Lower lobe of right lung (tissue), 2 donors: ENCODE data around the gene CEMIP2. TPM values are rescaled to one million over a fixed set of nuclear protein-coding genes. Genes with fewer than 3 reads are reported as not detected.

Experiments
- ATAC-seq, 2 donors: fragments of 200-7000 bp; cut with Tn5 transposase; one replicate each; pipeline ENCODE4 v1.9.1; 2020 to 2022; ENCODE audit warnings: mild to moderate bottlenecking in 2 of 2, moderate library complexity in 2 of 2
- DNase-seq: peaks from one replicate; pipeline ENCODE4 v3.0.0-alpha.2; 2020
- H3K27ac ChIP-seq: fragments of 200-600 bp; one replicate; pipeline ENCODE4 v1.8.0; 2022
- H3K27me3 ChIP-seq: fragments of 200-600 bp; one replicate; pipeline ENCODE4 v1.8.0; 2022; ENCODE audit warnings: low read depth
- H3K36me3 ChIP-seq: fragments of 200-600 bp; one replicate; pipeline ENCODE4 v1.8.0; 2022; ENCODE audit warnings: mild to moderate bottlenecking
- H3K4me1 ChIP-seq: fragments of 200-600 bp; one replicate; pipeline ENCODE4 v1.8.0; 2022
- H3K4me3 ChIP-seq: fragments of 200-600 bp; one replicate; pipeline ENCODE4 v1.8.0; 2022; ENCODE audit warnings: mild to moderate bottlenecking
- H3K9me3 ChIP-seq: fragments of 200-600 bp; one replicate; pipeline ENCODE4 v1.8.0; 2022
- CTCF ChIP-seq: fragments of 200-600 bp; IDR thresholded peaks from one replicate; pipeline ENCODE4 v1.8.0; 2022; ENCODE audit warnings: antibody characterized with exemption, mild to moderate bottlenecking
- intact Hi-C: fragments of 100-400 bp; cut with DNase I; formaldehyde crosslinking; loops from one replicate; pipeline ENCODE4 v1.11.0; 2022
- total RNA-seq: library from RNA; stranded (reverse); fragmentation: NEBNext Ultra II Directional; extraction: Animal tissue kit (Norgen Biotek cat#: 25700); gene quantifications from one replicate; pipeline ENCODE4 v1.2.1, GENCODE V29; 2021
- donor health status: DM: no; HTN: yes; CAD: no; lungs with severe emphysema.

CEMIP2 gene
- total RNA-seq, 1 donor from 2014 or later = 152 TPM

GRCh38 chr9:71672573-71672972 is 95.7 kb downstream of the CEMIP2 start:
- intact Hi-C loops = no loop called here
- H3K27ac ChIP-seq = no peak overlapping the region
- no peak for TF ChIP-seq CTCF
- DNase-seq = no peak
- no peaks in the 10 kb centered on the region for H3K36me3 ChIP-seq
- H3K4me1 ChIP-seq = peaks cover 24% of the 10 kb centered on the region
- ATAC-seq = no peak
- no peaks in the 10 kb centered on the region for H3K9me3 ChIP-seq
- H3K27me3 ChIP-seq = no peaks in the 10 kb centered on the region
- H3K4me3 ChIP-seq = no peak overlapping the region

- H3K27me3 ChIP-seq = no peaks in the 10 kb centered on the region
- no peaks in the 10 kb centered on the region for H3K36me3 ChIP-seq
- ATAC-seq (no peak), DNase-seq (no peak)
- no peak overlapping the region for H3K27ac ChIP-seq
- TF ChIP-seq CTCF = no peak
- H3K4me3 ChIP-seq = no peak overlapping the region
- H3K4me1 ChIP-seq = peaks cover 11% of the 10 kb centered on the region
- no peaks in the 10 kb centered on the region for H3K9me3 ChIP-seq
- intact Hi-C loops = no loop called here
Measured at GRCh38 chr9:71671289-71671688, 97.0 kb downstream of the CEMIP2 start.

GRCh38 chr9:71670121-71670520 is 98.2 kb downstream of the CEMIP2 start:
- no peak overlapping the region for H3K4me3 ChIP-seq
- no peaks in the 10 kb centered on the region for H3K36me3 ChIP-seq
- DNase-seq = no peak

GRCh38 chr9:71669284-71669995 is 98.9 kb downstream of the CEMIP2 start:
- no peaks in the 10 kb centered on the region for H3K27me3 ChIP-seq
- H3K4me1 ChIP-seq = peaks cover 11% of the 10 kb centered on the region
- no peaks in the 10 kb centered on the region for H3K36me3 ChIP-seq
- ATAC-seq = no peak
- intact Hi-C loops = no loop called here
- H3K4me3 ChIP-seq = no peak overlapping the region
- no peak overlapping the region for H3K27ac ChIP-seq
- DNase-seq = no peak
- no peaks in the 10 kb centered on the region for H3K9me3 ChIP-seq
- TF ChIP-seq CTCF = no peak

More at GRCh38 chr9:71670121-71670520, 98.2 kb downstream of the CEMIP2 start:
- Histone ChIP-seq H3K27me3 (no peaks in the 10 kb centered on the region), H3K27ac (no peak overlapping the region), H3K9me3 (no peaks in the 10 kb centered on the region), H3K4me1 (peaks cover 11% of the 10 kb centered on the region)
- intact Hi-C loops = no loop called here
- no peak for TF ChIP-seq CTCF
- no peak for ATAC-seq

- Histone ChIP-seq H3K36me3 (no peaks in the 10 kb centered on the region), H3K4me1 (peaks cover 11% of the 10 kb centered on the region), H3K4me3 (no peak overlapping the region), H3K27ac (no peak overlapping the region), H3K9me3 (no peaks in the 10 kb centered on the region), H3K27me3 (no peaks in the 10 kb centered on the region)
- intact Hi-C loops = no loop called here
- DNase-seq (no peak), ATAC-seq (no peak)
- TF ChIP-seq CTCF = no peak
Measured at GRCh38 chr9:71668717-71669116, 99.6 kb downstream of the CEMIP2 start.
